Islet precursor cell (in vitro differentiated cells): ENCODE data around the gene SOX9.
A peak's percentile ranks its signal among the peaks of the same experiment; 100 is the strongest.

Experiments used
- DNase-seq: peaks from one replicate; pipeline ENCODE4 v3.0.0-alpha.2; 2018

Gene SOX9

GRCh38 chr17:72120642-72121163 is at the start of gene SOX9:
SOX9 (plus strand) TSS chr17:72121020; CDS start chr17:72121392, 372 bp downstream.
- DNase-seq, result peak; percentile 99

- no peak for DNase-seq
Measured at GRCh38 chr17:72071330-72071729, 49.5 kb upstream of the SOX9 start.

- DNase-seq, result peak; percentile 41
Measured at GRCh38 chr17:72075995-72076677, 44.7 kb upstream of the SOX9 start.

GRCh38 chr17:72076678-72077030 is 44.2 kb upstream of the SOX9 start:
- peak; percentile 41 for DNase-seq

- DNase-seq, result peak; percentile 49
Measured at GRCh38 chr17:72077326-72077960, 43.4 kb upstream of the SOX9 start.

GRCh38 chr17:72079700-72080099 is 41.1 kb upstream of the SOX9 start:
- DNase-seq, result peak; percentile 14

- peak; percentile 10 for DNase-seq
Measured at GRCh38 chr17:72087876-72088275, 32.9 kb upstream of the SOX9 start.

GRCh38 chr17:72089453-72089987 is 31.3 kb upstream of the SOX9 start:
- peak; percentile 34 for DNase-seq

- DNase-seq, result peak; percentile 12
Measured at GRCh38 chr17:72090108-72090507, 30.7 kb upstream of the SOX9 start.

GRCh38 chr17:72092710-72093322 is 28.0 kb upstream of the SOX9 start:
- DNase-seq, result peak; percentile 25

- peak; percentile 27 for DNase-seq
Measured at GRCh38 chr17:72093707-72094106, 27.1 kb upstream of the SOX9 start.

GRCh38 chr17:72095316-72095715 is 25.5 kb upstream of the SOX9 start:
- peak; percentile 35 for DNase-seq

- DNase-seq, result peak; percentile 46
Measured at GRCh38 chr17:72097144-72097543, 23.7 kb upstream of the SOX9 start.

- DNase-seq, result peak; percentile 12
Measured at GRCh38 chr17:72099919-72100318, 20.9 kb upstream of the SOX9 start.

GRCh38 chr17:72100470-72100869 is 20.4 kb upstream of the SOX9 start:
- DNase-seq, result no peak

GRCh38 chr17:72101526-72101925 is 19.3 kb upstream of the SOX9 start:
- DNase-seq, result peak; percentile 38

GRCh38 chr17:72102366-72102765 is 18.5 kb upstream of the SOX9 start:
- peak; percentile 14 for DNase-seq

GRCh38 chr17:72104164-72104862 is 16.5 kb upstream of the SOX9 start:
- no peak for DNase-seq

GRCh38 chr17:72104863-72105234 is 16.0 kb upstream of the SOX9 start:
- no peak for DNase-seq

- peak; percentile 68 for DNase-seq
Measured at GRCh38 chr17:72107100-72107499, 13.7 kb upstream of the SOX9 start.

GRCh38 chr17:72110231-72110941 is 10.4 kb upstream of the SOX9 start:
- no peak for DNase-seq

GRCh38 chr17:72110942-72111318 is 9.9 kb upstream of the SOX9 start:
- no peak for DNase-seq
